ENCODE results near the gene CREB5. TPM values are rescaled to one million over a fixed set of nuclear protein-coding genes. Genes with fewer than 3 reads are reported as not detected.

CREB5 gene
- total and polyA plus RNA-seq, 7 donors: 0.86 to 33.8 (median 16.6) TPM

GRCh38 chr7:28807396-28807994 lies 395.2 kb downstream of the CREB5 start:
- no peak overlapping the region for H3K27ac ChIP-seq
- no peak for TF ChIP-seq CTCF (IDR thresholded peaks at IDR 0.05)
- no peaks in the 10 kb centered on the region for H3K9me3 ChIP-seq
- peaks cover 7% of the 10 kb centered on the region for H3K4me1 ChIP-seq
- intact Hi-C loops (cut with DNase I): no loop called here
- peaks cover 0 to 15% of the 10 kb centered on the region in 2 donors for H3K36me3 ChIP-seq (ENCODE audit: insufficient read depth in 1 of 2, low read depth in 1 of 2)
- no peaks in the 10 kb centered on the region for H3K27me3 ChIP-seq (ENCODE audit: insufficient read depth in 3 of 3, low read length in 2 of 3)
- DNase-seq (no peak), ATAC-seq (no peak)
- H3K4me3 ChIP-seq: no peak overlapping the region
- 97 to 99% (median 99%) methylated on average over 6 of the region's 6 CpGs for WGBS, 3 donors

- 88 to 91% (median 90%) methylated on average over 23 of the region's 23 CpGs for WGBS, 3 donors
- peaks cover 19% of the 10 kb centered on the region for H3K4me1 ChIP-seq
- DNase-seq (peak in 1 of 2 donors; percentile 59), ATAC-seq (no peak)
- no peaks in the 10 kb centered on the region for H3K27me3 ChIP-seq (ENCODE audit: insufficient read depth in 3 of 3, low read length in 2 of 3)
- H3K9me3 ChIP-seq: no peaks in the 10 kb centered on the region
- no peak overlapping the region for H3K27ac ChIP-seq
- H3K4me3 ChIP-seq: no peak overlapping the region
- intact Hi-C loops (cut with DNase I): no loop called here
- TF ChIP-seq CTCF (IDR thresholded peaks at IDR 0.05): no peak
- H3K36me3 ChIP-seq (ENCODE audit: insufficient read depth in 1 of 2, low read depth in 1 of 2): peaks cover 0 to 12% of the 10 kb centered on the region in 2 donors
Observed at GRCh38 chr7:28808796-28809533, 396.6 kb downstream of the CREB5 start.

- ATAC-seq (no peak), DNase-seq (no peak)
- peaks cover 0 to 5% of the 10 kb centered on the region in 2 donors for H3K36me3 ChIP-seq (ENCODE audit: insufficient read depth in 1 of 2, low read depth in 1 of 2)
- no peaks in the 10 kb centered on the region for H3K27me3 ChIP-seq (ENCODE audit: insufficient read depth in 3 of 3, low read length in 2 of 3)
- intact Hi-C loops (cut with DNase I): no loop called here
- H3K9me3 ChIP-seq: no peaks in the 10 kb centered on the region
- peaks cover 24% of the 10 kb centered on the region for H3K4me1 ChIP-seq
- no peak for TF ChIP-seq CTCF (IDR thresholded peaks at IDR 0.05)
- H3K27ac ChIP-seq: no peak overlapping the region
- WGBS, 3 donors: 96 to 99% (median 98%) methylated on average over 3 of the region's 3 CpGs
- no peak overlapping the region for H3K4me3 ChIP-seq
Observed at GRCh38 chr7:28811008-28811407, 398.7 kb downstream of the CREB5 start.

- no peak for TF ChIP-seq CTCF (IDR thresholded peaks at IDR 0.05)
- H3K9me3 ChIP-seq: no peaks in the 10 kb centered on the region
- no peaks in the 10 kb centered on the region for H3K27me3 ChIP-seq (ENCODE audit: insufficient read depth in 3 of 3, low read length in 2 of 3)
- peaks cover 0 to 5% of the 10 kb centered on the region in 2 donors for H3K36me3 ChIP-seq (ENCODE audit: insufficient read depth in 1 of 2, low read depth in 1 of 2)
- no peak overlapping the region for H3K4me3 ChIP-seq
- peaks cover 24% of the 10 kb centered on the region for H3K4me1 ChIP-seq
- intact Hi-C loops (cut with DNase I): no loop called here
- WGBS, 3 donors: 75 to 86% (median 81%) methylated on average over 5 of the region's 5 CpGs
- no peak for DNase-seq
- H3K27ac ChIP-seq: no peak overlapping the region
- ATAC-seq: peak in 1 of 4 donors; percentile 37
Observed at GRCh38 chr7:28811701-28812430, 399.5 kb downstream of the CREB5 start.

All from psoas muscle (tissue), 8 donors.